SKM-1 treated with dmso at 0.1 percent for 144 hours (cell line): ENCODE measurements around the gene LEF1.

ENCODE experiments used
- DNase-seq: peaks from one replicate; lab custom pipeline; 2025; ENCODE audit not compliant: unreplicated experiment; lab: John Stamatoyannopoulos, UW

Gene LEF1

DNA sequence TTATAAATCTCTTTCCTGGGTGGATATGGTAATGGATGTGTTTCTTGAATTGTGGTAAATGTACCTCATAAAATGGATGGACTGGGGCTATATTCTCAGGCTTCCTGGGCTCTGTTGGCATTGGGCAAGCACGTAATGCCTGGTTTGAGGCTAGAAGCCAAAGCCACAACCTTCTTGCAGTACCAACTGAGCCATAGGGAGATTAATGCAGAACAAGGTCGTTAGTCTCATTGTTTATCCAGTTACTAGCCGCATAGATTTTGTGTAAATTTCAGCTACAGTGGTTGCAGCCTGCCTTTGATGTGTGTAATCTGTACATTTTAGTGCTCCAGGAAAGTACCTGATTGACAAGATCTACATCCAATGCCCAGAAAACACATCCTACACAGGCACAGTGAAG lies 7.2 kb upstream of the LEF1 start:
- DNase-seq, result no peak

- no peak for DNase-seq
Measured at GRCh38 chr4:108174856-108175255, 6.1 kb upstream of the LEF1 start.

DNA sequence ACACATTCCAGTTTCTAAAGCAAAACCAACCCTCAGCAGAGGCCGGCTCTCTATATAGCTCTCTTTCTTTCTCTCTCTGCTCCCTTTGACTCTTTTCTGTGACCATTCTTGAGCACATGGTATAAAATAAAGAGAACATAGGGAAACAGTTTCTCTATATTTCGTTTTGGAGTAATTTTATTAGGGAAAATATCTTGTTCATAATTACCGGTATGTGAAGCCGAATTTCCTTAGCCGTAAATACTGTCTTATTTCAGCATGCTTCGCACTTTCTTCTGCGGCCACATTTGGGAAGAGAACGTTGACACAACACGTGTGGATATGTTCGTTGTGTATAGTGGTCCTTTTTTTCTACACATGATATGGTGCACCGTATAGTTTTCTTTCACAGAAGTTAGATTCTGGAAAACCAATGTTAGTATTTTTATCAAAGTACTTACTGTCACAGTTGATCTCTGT lies 4.9 kb upstream of the LEF1 start:
- DNase-seq, result no peak

GRCh38 chr4:108172753-108173598 lies 4.2 kb upstream of the LEF1 start:
- DNase-seq, result no peak

GRCh38 chr4:108172231-108172752 lies 3.6 kb upstream of the LEF1 start:
- no peak for DNase-seq

- DNase-seq, result no peak
Measured at GRCh38 chr4:108171339-108172230, 2.9 kb upstream of the LEF1 start.

DNA sequence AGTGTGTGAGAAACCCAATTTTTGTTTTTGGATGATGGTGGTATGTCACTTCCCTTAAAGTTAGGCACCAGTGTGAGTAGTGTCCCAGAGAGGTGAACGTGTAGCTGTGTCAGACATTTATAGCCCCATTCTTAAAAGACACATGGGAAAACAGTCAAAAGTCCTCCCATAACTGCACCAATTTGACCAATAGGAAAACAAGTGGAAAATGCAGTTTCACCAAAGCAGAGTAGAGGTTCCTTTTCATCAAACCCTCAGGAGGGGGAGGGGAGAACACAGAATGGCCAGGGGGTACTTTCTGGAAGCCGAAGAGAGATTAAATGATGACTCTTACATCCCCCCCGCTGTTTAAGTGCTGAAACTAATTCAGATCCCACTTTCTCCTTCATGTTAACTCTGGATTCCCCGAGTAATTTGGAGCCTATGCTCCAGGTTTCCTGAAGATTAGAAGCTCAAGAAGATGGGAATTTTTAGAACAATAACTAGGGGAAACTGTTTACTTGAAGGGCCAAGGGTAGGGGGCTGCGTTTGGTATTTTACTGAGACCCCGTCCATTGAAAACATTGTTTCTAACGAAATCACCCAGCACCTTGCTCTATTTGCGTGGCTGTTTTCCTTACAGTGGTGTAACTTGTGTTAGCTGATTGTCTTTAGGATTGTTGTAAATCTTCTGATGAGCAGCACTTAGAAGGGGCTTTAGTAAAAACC lies 2.1 kb upstream of the LEF1 start:
- no peak for DNase-seq

- DNase-seq, result no peak
Measured at GRCh38 chr4:108169664-108170063, 932 bp upstream of the LEF1 start.

- DNase-seq, result no peak
Measured at GRCh38 chr4:108168160-108168670, 517 bp downstream of the LEF1 start.

DNA sequence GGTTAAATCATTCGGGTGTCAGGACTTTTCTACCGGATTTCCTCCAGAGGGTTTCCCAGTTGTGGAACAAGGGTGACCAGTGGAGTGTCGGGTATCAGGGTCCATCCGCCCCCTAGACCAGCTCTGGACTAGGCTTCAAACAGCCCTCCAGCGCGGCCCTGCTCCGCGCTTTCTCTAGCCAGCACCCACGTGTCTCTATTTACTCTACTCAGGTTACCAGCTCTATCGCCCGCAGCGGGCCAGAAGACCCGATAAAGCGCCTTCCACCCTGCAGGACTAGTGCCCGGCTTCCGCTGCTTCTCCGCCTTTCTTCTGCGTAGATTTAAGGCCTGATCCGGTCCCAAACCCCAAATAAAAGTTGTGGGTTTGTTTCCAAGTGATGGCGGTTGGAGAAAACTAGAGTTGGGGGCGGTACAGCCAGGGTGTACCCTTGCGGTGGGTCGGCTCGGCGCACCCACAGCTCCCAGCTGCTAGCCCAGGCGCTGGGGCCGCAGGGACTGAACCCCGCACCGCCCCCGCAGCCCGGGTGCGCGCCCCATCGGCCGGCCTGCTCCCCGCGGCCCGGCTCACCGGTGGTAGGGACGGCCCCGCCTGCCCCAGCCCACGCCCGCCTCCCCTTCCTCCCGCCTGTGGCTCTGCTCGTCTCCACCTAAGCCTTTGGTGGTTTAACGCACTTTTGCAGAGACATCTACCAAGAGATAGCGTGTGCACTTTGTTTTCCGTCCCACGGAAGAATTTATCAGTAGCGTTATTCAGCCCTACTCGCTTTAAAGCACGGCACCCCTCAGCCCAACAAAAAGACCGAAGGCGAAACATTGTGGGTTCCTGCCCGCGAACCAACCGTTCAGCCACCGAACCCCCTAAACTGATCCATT lies 2.1 kb downstream of the LEF1 start:
- DNase-seq, result no peak

GRCh38 chr4:108166038-108166437 lies 2.7 kb downstream of the LEF1 start:
- no peak for DNase-seq

DNA sequence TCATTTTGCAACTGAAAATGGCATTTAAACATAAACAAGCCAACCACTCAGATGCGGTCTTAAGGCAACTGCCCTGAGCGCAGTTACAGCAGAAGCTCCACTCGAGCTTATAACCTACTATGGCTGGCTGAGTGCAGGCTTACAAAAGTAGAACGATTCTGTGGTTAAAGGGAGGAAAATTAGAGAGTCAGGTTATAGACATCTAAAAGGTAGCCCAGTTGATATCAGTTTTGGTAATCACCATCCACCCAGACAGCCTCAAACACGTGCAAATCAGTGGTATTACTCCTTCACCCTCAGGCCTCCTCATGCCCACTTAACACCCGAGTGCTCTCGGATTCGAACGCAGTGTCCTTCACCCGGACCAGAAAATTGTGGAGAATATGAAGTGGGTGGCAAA lies 3.1 kb downstream of the LEF1 start:
- DNase-seq, result no peak

- DNase-seq, result no peak
Measured at GRCh38 chr4:108163351-108163750, 5.4 kb downstream of the LEF1 start.

DNA sequence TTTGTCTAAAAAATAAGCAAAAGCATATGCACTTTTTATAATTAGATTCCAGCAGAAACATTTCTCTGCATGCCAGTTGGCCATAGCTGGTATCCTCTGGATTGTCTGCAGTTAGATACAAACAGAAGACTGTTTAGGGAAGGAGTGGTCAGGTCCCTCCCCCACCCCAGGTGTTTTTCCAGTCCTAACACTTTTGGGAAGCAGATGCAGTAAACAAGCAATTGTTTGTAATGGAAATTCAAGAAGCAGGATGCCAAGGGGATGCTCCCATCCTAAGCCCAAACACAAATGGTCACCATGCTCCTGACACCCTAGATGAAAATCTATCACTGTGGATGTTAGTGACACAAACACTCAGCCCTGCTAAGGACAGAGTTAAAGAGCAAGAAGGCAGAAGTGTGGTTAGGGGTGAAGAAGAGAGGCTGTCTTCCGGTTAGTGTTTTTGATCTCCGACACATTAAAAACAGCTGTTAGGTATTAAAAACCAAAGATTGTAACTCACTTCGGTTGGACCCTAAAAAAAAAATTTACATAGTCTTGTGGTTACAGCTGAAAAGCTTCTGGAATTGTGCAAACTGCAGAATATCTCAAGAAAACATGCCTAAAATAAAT lies 7.9 kb downstream of the LEF1 start:
- no peak for DNase-seq

GRCh38 chr4:108159845-108160244 lies 8.9 kb downstream of the LEF1 start:
- no peak for DNase-seq

DNA sequence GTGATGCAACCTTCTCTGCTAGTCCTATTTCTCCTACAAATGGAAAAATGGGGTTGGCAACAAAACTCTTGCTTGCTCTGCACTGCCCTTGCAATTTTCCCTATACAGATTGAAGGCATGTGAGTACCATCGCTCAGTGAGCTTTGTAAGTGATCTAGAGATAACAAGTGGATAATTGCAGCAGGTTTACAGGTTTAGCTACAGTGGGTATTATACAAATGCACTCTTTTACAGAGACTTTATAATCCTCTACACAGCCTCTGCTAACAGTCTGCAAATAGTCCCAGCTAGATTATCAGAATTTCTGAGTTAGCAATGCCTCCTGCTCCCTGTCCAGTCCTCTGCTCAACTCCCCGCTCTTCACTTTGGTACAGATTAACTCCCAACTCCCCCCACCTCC lies 11.1 kb downstream of the LEF1 start:
- no peak for DNase-seq

- no peak for DNase-seq
Measured at GRCh38 chr4:108156391-108156790, 12.3 kb downstream of the LEF1 start.

GRCh38 chr4:108155373-108155772 lies 13.4 kb downstream of the LEF1 start:
- no peak for DNase-seq

GRCh38 chr4:108152980-108153379 lies 15.8 kb downstream of the LEF1 start:
- no peak for DNase-seq
